ENCODE measurements around the gene FTL.

GRCh38 chr19:48918801-48919247 is 46.3 kb upstream of the FTL start:
- no peak for TF ChIP-seq CTCF (IDR thresholded peaks at IDR 0.05; ENCODE audit: low read depth, low read length)
- TF ChIP-seq EZH2phosphoT487 (IDR thresholded peaks at IDR 0.05; ENCODE audit: low read depth) = no peak
